Stimulated activated CD8-positive, alpha-beta memory T cell treated with anti-CD3 and anti-CD28 coated beads, Interleukin-7, amount 100 ng/mL, for 4 hours (primary cell): ENCODE measurements around the gene ERAS.
"Not testable (repeated sequence)": the region's sequence is repeated elsewhere in the genome, so short reads cannot be mapped to it uniquely, and the experiment has no call there.

Experiments used
- DNase-seq, 2 donors: peaks; one replicate each; pipeline ENCODE4 v3.0.0-alpha.2; 2020; ENCODE audit warnings: low read depth in 2 of 2

ERAS gene

GRCh38 chrX:48833542-48834138 is 7.3 kb downstream of the ERAS start:
- DNase-seq, result no peak

DNA sequence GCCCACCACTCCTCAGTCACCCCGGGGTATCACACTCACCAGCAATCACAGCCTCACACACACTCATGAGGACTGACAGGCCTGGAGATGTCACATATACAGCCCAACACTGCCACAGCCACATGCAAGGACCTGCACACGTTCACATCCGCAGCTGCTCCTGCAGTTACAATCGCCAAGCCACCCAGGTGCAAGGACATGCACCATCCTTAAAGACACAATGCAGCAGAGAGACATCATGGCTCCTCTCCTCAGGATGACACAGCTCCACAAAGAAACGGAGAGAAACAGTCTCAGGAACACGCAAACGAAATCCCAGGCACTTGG is 8.0 kb downstream of the ERAS start:
- no peak for DNase-seq

DNA sequence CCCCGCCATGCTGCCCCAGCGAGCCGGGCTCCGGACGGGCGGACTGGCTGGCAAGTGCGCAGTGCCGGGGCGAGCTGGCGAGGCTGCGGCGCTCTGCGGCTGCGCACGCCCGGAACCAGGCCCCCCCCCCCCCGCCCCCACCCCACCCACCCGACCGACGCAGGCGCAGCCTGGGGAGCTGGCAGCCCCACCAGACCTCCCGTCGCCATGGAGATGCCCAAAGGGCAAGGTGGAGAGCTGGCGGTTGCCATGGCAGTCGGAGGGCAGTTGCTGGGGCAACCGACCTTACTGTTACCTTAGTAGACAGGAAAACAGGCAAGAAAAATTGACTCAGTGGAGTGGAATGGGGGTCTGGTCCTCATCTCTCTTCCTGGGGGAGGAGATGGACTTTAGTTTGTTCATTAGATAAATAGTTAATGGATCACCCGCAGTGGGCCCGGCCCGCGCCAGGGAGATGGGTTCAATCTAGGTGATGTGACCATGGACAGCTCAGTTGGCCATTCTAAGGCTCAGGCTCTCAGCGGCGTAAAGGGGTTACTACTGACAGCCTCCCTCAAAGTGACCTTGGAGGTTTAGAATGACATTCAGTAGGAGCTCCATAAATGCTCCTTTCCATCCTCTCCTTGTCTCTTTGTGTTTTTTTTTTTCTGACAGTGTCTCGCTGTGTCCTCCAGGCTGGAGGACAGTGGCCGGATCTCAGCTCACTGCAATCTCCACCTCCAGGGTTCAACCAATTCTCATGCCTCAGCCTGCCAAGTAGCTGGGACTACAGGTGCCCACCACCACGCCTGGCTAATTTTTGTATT is 9.4 kb downstream of the ERAS start, which contains the start of gene PCSK1N:
TSS of gene PCSK1N (minus strand) at position 87 of the 806 bp plus-strand sequence. CDS start at position 9, 78 bp downstream.
- peak in 1 of 2 donors; percentile 36 for DNase-seq

DNA sequence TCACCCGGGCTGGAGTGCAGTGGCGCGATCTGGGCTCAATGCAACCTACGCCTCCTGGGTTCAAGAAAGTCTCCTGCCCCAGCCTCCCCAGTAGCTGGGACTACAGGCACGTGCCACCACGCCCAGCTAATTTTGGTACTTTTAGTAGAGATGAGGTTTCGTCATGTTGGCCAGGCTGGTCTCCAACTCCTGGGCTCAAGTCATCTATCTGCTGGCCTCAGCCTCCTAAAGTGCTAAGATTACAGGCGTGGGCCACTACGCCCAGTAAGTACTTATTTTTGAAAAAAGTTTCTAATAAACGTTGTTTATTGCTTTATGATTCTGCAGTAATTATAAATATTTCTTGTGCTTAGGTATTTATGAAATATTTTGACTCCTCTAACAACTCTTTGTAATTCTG is 13.4 kb downstream of the ERAS start:
- no peak for DNase-seq

DNA sequence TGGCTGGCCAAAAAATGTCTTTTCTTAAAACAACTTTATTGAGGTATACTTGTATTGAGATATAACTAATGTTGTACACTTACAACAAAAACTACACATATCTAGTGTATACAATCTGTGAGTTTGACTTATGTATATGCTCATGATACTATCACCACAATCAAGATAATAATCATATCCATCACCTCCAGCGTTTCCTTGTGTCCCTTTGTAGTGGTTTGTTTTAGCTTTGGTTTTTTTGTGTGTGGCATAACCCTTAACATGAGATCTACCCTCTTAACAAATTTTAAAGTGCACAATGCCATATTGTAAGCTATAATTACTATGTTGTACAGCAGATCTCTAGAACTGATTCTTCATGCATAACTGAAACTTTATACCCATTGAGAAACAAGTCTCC is 22.5 kb downstream of the ERAS start:
- DNase-seq, result no peak

DNA sequence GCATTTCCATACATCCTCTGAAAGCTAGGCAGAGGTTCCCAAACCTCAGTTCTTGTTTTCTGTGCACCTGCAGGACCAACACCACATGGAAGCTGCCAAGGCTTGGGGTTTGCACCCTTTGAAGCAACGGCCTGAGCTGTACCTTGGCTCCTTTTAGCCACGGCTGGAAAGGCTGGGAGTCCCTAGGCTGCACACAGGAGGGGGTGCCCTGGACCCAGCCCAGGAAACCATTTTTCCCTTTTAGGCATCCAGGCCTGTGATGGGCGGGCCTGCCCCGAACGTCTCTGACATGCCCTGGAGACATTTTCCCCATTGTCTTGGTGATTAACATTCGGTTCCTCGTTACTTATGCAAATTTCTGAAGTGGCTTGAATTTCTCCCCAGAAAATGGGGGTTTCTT is 26.5 kb downstream of the ERAS start:
- no peak for DNase-seq

- DNase-seq, result not testable (repeated sequence)
Observed at GRCh38 chrX:48853494-48853893, 27.2 kb downstream of the ERAS start.

DNA sequence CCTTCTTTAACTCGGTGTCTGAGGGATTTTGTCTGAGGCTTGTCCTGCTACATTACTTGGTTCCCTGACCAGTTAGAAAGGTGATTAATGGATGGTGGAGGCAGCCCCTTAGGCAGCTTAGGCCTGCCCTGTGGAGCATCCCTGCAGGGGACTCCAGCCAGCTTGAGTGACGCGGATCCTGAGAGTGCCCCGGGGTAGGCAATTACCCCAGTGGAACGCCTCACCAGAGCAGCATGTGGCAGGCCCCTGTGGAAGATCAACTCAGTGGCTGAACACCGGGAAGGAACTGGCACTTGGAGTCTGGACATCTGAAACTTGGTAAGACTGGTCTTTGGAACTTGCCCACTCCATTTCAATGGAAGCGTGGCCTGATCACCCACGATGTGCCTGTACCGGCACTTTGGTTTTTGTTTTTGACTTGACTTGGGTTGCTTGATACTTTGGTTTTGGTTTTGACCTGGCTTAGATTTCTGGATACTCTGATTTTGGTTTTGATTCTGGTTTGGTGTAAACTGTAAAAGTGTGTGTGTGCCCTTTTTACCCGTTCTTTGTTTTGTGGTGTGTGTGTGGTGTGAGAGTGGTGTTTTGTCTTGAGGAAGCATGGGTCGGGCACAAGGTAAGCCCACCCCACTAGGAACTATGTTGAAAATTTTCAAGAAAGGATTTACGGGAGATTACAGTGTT is 27.9 kb downstream of the ERAS start:
- DNase-seq, result not testable (repeated sequence)

- DNase-seq, result no peak
Observed at GRCh38 chrX:48854898-48855297, 28.6 kb downstream of the ERAS start.

DNA sequence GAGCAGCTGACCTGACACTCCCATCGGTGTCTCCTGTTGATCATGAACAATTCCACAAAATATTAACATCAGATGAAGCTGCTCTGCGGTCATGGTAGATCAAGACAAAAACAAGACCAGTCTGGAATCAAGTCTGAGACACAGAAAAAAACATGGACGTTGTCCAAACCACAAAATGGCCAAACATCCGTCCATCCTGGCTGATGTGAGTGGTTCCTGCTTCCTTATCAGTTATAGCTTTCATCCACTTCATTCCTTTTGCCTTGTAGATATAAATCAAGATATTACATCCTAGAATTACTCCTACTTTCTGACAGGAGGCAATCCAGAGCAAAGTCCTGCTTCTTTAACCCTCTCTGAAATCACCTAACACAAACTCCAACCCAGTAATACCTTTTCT is 37.9 kb downstream of the ERAS start:
- no peak for DNase-seq

- DNase-seq, result not testable (repeated sequence)
Observed at GRCh38 chrX:48872017-48872416, 45.7 kb downstream of the ERAS start.

DNA sequence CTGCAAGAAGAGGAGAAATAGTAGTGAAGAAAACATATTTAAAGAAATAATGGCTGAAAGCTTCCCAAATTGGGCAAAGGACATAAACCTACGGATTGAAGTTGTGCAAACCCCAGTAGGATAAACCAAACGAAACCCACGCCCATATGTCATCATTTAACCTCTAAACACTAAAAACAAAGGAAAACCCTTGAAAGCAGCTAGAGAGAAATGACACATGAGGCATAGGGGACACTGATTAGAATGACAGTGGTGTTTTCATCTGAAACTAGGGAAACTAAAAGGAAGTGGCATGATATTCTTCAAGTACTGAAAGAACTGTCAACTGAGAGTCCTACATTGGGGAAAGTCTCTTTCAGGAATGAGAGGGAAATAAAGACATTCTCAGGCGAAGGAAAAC is 50.6 kb downstream of the ERAS start:
- DNase-seq, result not testable (repeated sequence)
